Measurements from ENCODE around the gene INPP4B.
"Not testable (repeated sequence)": the region's sequence is repeated elsewhere in the genome, so short reads cannot be mapped to it uniquely, and the experiment has no call there.

The INPP4B gene

DNA sequence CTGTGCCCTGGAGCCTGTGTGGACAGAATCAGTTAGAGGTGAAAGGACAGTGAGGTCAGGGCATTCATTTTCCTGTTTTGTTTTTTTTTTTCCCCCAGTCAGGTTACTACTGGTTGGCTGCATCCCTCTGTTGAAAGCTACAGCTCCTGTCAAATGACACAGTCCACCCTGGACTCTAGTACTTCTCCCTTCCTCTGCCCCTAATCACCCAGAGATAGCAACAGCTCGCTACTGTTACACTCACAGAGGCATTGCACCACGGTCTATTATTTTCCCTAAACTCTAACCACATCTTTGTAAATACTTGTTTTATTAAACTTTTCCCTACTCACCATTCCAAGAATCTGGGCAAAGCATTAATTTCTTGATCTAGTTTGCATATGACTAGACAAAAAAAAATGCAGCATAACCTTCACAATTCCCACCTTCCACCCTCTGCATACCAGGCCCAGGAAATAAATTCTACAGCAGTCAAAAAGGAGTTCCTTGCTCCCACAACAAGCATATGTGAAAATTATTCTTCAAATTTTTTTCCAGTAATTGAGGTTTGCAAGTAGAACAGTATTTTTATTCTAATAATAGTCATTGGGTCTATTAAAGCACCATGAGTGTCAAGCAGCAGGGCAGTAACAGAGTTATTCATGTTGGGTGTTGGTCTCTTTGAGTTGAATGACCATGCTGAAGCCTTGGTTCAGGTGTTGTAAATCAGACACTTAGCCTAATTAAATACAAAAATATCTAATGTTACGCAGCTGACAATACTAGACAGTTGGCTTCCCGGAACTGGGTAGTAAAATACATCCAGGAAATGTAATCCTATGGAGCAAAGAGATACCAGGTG, 329.2 kb downstream of the INPP4B start:
- Histone ChIP-seq H3K4me1 (ENCODE audit: insufficient read depth, low read length) (peaks cover 12% of the 10 kb centered on the region), H3K27me3 (ENCODE audit: insufficient read depth, low read length) (no peaks in the 10 kb centered on the region), H2AFZ (ENCODE audit: low read depth, low read length) (no peak overlapping the region), H3K4me3 (ENCODE audit: low read length) (no peak overlapping the region), H3K36me3 (ENCODE audit: insufficient read depth, low read length) (no peaks in the 10 kb centered on the region), H3K9me3 (ENCODE audit: low read length) (no peaks in the 10 kb centered on the region)

DNA sequence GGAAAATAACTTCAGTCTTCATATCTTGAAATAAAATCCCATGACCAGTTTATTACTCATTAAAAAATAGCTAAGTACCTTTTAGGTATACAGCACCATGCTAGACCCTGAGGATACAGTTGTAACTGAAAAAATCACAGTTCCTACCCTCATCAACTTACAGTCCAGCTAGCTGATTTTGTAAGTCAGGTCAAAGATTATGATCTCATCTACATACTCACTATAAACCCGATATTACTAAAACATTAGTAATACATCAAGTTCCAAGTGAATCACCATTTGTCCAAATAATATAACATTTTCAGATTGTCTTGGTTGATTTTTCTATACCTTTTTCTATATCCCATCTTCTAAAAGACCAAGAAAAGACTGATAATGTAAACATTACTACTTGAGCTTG, 333.9 kb downstream of the INPP4B start:
- Histone ChIP-seq H3K27me3 (ENCODE audit: insufficient read depth, low read length) (no peaks in the 10 kb centered on the region), H3K4me1 (ENCODE audit: insufficient read depth, low read length) (peaks cover 10% of the 10 kb centered on the region), H3K36me3 (ENCODE audit: insufficient read depth, low read length) (no peaks in the 10 kb centered on the region), H3K9me3 (ENCODE audit: low read length) (no peaks in the 10 kb centered on the region), H3K4me3 (ENCODE audit: low read length) (no peak overlapping the region), H2AFZ (ENCODE audit: low read depth, low read length) (no peak overlapping the region)

- Histone ChIP-seq H3K4me3 (ENCODE audit: low read length) (no peak overlapping the region), H3K36me3 (ENCODE audit: insufficient read depth, low read length) (no peaks in the 10 kb centered on the region), H3K27me3 (ENCODE audit: insufficient read depth, low read length) (no peaks in the 10 kb centered on the region), H3K9me3 (ENCODE audit: low read length) (no peaks in the 10 kb centered on the region), H3K4me1 (ENCODE audit: insufficient read depth, low read length) (no peaks in the 10 kb centered on the region), H2AFZ (ENCODE audit: low read depth, low read length) (no peak overlapping the region)
Measured at GRCh38 chr4:142509881-142510280, 336.2 kb downstream of the INPP4B start.

GRCh38 chr4:142509381-142509780, 336.7 kb downstream of the INPP4B start:
- not testable (repeated sequence) for H3K4me3 ChIP-seq (ENCODE audit: low read length); H3K9me3 ChIP-seq (ENCODE audit: low read length); H3K36me3 ChIP-seq (ENCODE audit: insufficient read depth, low read length); H2AFZ ChIP-seq (ENCODE audit: low read depth, low read length); H3K4me1 ChIP-seq (ENCODE audit: insufficient read depth, low read length); H3K27me3 ChIP-seq (ENCODE audit: insufficient read depth, low read length)

DNA sequence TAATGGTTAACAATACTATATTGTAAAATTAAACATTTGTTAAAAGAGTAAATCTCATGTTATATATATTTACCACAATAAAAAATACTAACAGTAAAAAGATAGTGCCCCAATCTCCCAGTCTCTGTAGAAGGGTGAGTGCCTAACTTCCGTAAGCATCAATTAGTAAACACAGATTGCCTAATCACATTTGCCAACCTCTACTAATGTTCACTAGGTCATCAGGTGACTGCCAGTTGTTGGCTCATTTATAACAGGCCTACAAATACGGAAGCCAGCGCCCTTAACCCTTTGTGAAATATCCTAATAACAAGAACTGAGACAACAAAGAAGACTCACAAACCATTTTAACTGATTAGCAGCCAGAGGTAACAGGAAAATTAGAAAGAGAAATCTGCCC, 345.1 kb downstream of the INPP4B start:
- no peaks in the 10 kb centered on the region for H3K27me3 ChIP-seq (ENCODE audit: insufficient read depth, low read length)
- H3K9me3 ChIP-seq (ENCODE audit: low read length): no peaks in the 10 kb centered on the region
- H3K36me3 ChIP-seq (ENCODE audit: insufficient read depth, low read length): no peaks in the 10 kb centered on the region
- H3K4me3 ChIP-seq (ENCODE audit: low read length): no peak overlapping the region
- H3K4me1 ChIP-seq (ENCODE audit: insufficient read depth, low read length): no peaks in the 10 kb centered on the region
- no peak overlapping the region for H2AFZ ChIP-seq (ENCODE audit: low read depth, low read length)

- H3K4me1 ChIP-seq (ENCODE audit: insufficient read depth, low read length): no peaks in the 10 kb centered on the region
- H3K27me3 ChIP-seq (ENCODE audit: insufficient read depth, low read length): no peaks in the 10 kb centered on the region
- H3K36me3 ChIP-seq (ENCODE audit: insufficient read depth, low read length): no peaks in the 10 kb centered on the region
- H3K9me3 ChIP-seq (ENCODE audit: low read length): no peaks in the 10 kb centered on the region
- H2AFZ ChIP-seq (ENCODE audit: low read depth, low read length): no peak overlapping the region
- H3K4me3 ChIP-seq (ENCODE audit: low read length): no peak overlapping the region
Measured at GRCh38 chr4:142497606-142498005, 348.5 kb downstream of the INPP4B start.

- H3K36me3 ChIP-seq (ENCODE audit: insufficient read depth, low read length): no peaks in the 10 kb centered on the region
- no peaks in the 10 kb centered on the region for H3K4me1 ChIP-seq (ENCODE audit: insufficient read depth, low read length)
- no peak overlapping the region for H3K4me3 ChIP-seq (ENCODE audit: low read length)
- no peak overlapping the region for H2AFZ ChIP-seq (ENCODE audit: low read depth, low read length)
- no peaks in the 10 kb centered on the region for H3K9me3 ChIP-seq (ENCODE audit: low read length)
- no peaks in the 10 kb centered on the region for H3K27me3 ChIP-seq (ENCODE audit: insufficient read depth, low read length)
Measured at GRCh38 chr4:142493255-142494110, 352.6 kb downstream of the INPP4B start.

- Histone ChIP-seq H3K27me3 (ENCODE audit: insufficient read depth, low read length) (no peaks in the 10 kb centered on the region), H3K9me3 (ENCODE audit: low read length) (no peaks in the 10 kb centered on the region), H2AFZ (ENCODE audit: low read depth, low read length) (no peak overlapping the region), H3K4me3 (ENCODE audit: low read length) (no peak overlapping the region), H3K4me1 (ENCODE audit: insufficient read depth, low read length) (peaks cover 4% of the 10 kb centered on the region), H3K36me3 (ENCODE audit: insufficient read depth, low read length) (no peaks in the 10 kb centered on the region)
Measured at GRCh38 chr4:142485452-142485851, 360.6 kb downstream of the INPP4B start.

DNA sequence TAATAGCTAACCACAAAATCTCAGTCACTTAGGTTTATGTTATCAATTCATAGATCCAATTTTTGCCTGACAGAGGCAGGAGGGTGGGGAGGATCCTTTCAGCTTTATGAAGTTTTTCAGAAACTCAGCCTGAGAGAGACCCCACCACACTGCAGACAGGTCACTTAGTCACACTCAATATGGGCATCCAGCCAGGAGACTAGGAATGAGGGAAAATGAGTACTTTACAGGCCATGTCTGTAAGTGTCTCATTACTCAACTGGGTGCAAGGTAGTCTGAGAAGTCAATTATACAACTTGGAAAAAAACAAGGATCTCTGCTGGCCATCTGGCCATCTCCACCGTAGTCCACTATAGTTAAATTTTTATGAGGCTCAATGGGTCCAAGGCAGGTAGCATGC, 365.9 kb downstream of the INPP4B start:
- H2AFZ ChIP-seq (ENCODE audit: low read depth, low read length): no peak overlapping the region
- H3K9me3 ChIP-seq (ENCODE audit: low read length): no peaks in the 10 kb centered on the region

GRCh38 chr4:142475663-142476062, 370.4 kb downstream of the INPP4B start:
- Histone ChIP-seq H3K4me3 (ENCODE audit: low read length) (no peak overlapping the region), H2AFZ (ENCODE audit: low read depth, low read length) (no peak overlapping the region), H3K4me1 (ENCODE audit: insufficient read depth, low read length) (peaks cover 2% of the 10 kb centered on the region), H3K9me3 (ENCODE audit: low read length) (no peaks in the 10 kb centered on the region), H3K27me3 (ENCODE audit: insufficient read depth, low read length) (no peaks in the 10 kb centered on the region), H3K36me3 (ENCODE audit: insufficient read depth, low read length) (no peaks in the 10 kb centered on the region)

More for the DNA sequence above, 365.9 kb downstream of the INPP4B start:
- Histone ChIP-seq H3K27me3 (ENCODE audit: insufficient read depth, low read length) (no peaks in the 10 kb centered on the region), H3K36me3 (ENCODE audit: insufficient read depth, low read length) (no peaks in the 10 kb centered on the region), H3K4me1 (ENCODE audit: insufficient read depth, low read length) (peaks cover 4% of the 10 kb centered on the region), H3K4me3 (ENCODE audit: low read length) (no peak overlapping the region)

GRCh38 chr4:142474398-142475087, 371.6 kb downstream of the INPP4B start:
- no peaks in the 10 kb centered on the region for H3K27me3 ChIP-seq (ENCODE audit: insufficient read depth, low read length)
- H3K4me3 ChIP-seq (ENCODE audit: low read length): no peak overlapping the region
- no peaks in the 10 kb centered on the region for H3K36me3 ChIP-seq (ENCODE audit: insufficient read depth, low read length)
- H2AFZ ChIP-seq (ENCODE audit: low read depth, low read length): no peak overlapping the region
- no peaks in the 10 kb centered on the region for H3K9me3 ChIP-seq (ENCODE audit: low read length)
- H3K4me1 ChIP-seq (ENCODE audit: insufficient read depth, low read length): peaks cover 2% of the 10 kb centered on the region

- H2AFZ ChIP-seq (ENCODE audit: low read depth, low read length): no peak overlapping the region
- H3K4me3 ChIP-seq (ENCODE audit: low read length): no peak overlapping the region
- H3K36me3 ChIP-seq (ENCODE audit: insufficient read depth, low read length): no peaks in the 10 kb centered on the region
- no peaks in the 10 kb centered on the region for H3K27me3 ChIP-seq (ENCODE audit: insufficient read depth, low read length)
- H3K9me3 ChIP-seq (ENCODE audit: low read length): no peaks in the 10 kb centered on the region
- H3K4me1 ChIP-seq (ENCODE audit: insufficient read depth, low read length): peaks cover 2% of the 10 kb centered on the region
Measured at GRCh38 chr4:142473960-142474338, 372.2 kb downstream of the INPP4B start.
